ENCODE data around the gene IRF7.

IRF7 gene

GRCh38 chr11:640021-640706 lies 24.4 kb upstream of the IRF7 start:
- no peak for DNase-seq

GRCh38 chr11:639332-639955 lies 23.7 kb upstream of the IRF7 start:
- DNase-seq = no peak

GRCh38 chr11:638631-639331 lies 23.0 kb upstream of the IRF7 start:
- DNase-seq = no peak

- DNase-seq = no peak
These were observed 22.1 kb upstream of the IRF7 start for GRCh38 chr11:637593-638521.

- no peak for DNase-seq
These were observed 21.5 kb upstream of the IRF7 start for GRCh38 chr11:637333-637592.

- no peak for DNase-seq
These were observed 21.0 kb upstream of the IRF7 start, which contains the start of gene DRD4 for GRCh38 chr11:636511-637332. TSS of gene DRD4 (plus strand) at chr11:637269. CDS start at chr11:637305, 36 bp downstream.

GRCh38 chr11:635945-636510 lies 20.3 kb upstream of the IRF7 start:
- DNase-seq = no peak

GRCh38 chr11:630871-631270 lies 15.1 kb upstream of the IRF7 start:
- DNase-seq = no peak

GRCh38 chr11:629237-629583 lies 13.5 kb upstream of the IRF7 start:
- peak; percentile 4 for DNase-seq

GRCh38 chr11:628056-628455 lies 12.3 kb upstream of the IRF7 start:
- no peak for DNase-seq

GRCh38 chr11:627308-627576 lies 11.5 kb upstream of the IRF7 start:
- DNase-seq = no peak

GRCh38 chr11:626475-627307 lies 10.9 kb upstream of the IRF7 start, which contains the start of gene SCT:
TSS of gene SCT (minus strand) at chr11:627181. CDS start at chr11:627143, 38 bp downstream.
- DNase-seq = no peak

GRCh38 chr11:625636-626268 lies 10.0 kb upstream of the IRF7 start:
- DNase-seq = no peak

- no peak for DNase-seq
These were observed 9.2 kb upstream of the IRF7 start, which contains the start of gene CDHR5 for GRCh38 chr11:624705-625635. TSS of gene CDHR5 (minus strand) at chr11:624955. CDS start at chr11:624902, 53 bp downstream.

GRCh38 chr11:623999-624704 lies 8.4 kb upstream of the IRF7 start:
- DNase-seq = no peak

- no peak for DNase-seq
These were observed 7.7 kb upstream of the IRF7 start for GRCh38 chr11:623349-623869.

- no peak for DNase-seq
These were observed 6.1 kb upstream of the IRF7 start for GRCh38 chr11:621838-622237.
